HCEC 1CT (cell line): ENCODE results near the gene LEAP2.
"Not testable (repeated sequence)": the region's sequence is repeated elsewhere in the genome, so short reads cannot be mapped to it uniquely, and the experiment has no call there.

ENCODE experiments used
- DNase-seq: peaks from one replicate; pipeline ENCODE4 v3.0.0-alpha.2; 2017

LEAP2 gene

DNA sequence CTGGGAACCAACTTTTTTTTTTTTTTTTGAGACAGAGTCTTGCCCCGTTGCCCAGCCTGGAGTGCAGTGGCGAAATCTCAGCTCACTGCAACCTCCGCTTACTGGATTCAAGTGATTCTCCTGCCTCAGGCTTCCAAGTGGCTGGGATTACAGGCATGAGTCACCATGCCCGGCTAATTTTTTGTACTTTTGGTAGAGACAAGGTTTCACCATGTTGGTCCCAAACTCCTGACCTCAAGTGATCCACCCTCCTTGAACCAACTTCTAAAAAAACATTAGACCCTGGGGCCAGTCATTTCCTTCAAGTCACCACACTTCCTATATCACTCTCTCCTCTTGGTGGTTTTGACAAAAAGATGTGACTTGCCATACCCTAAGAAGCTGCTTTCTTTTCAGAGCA, 32.2 kb upstream of the LEAP2 start:
- DNase-seq = peak; percentile 38

- no peak for DNase-seq
Observed at GRCh38 chr5:132848270-132848669, 25.2 kb upstream of the LEAP2 start.

DNA sequence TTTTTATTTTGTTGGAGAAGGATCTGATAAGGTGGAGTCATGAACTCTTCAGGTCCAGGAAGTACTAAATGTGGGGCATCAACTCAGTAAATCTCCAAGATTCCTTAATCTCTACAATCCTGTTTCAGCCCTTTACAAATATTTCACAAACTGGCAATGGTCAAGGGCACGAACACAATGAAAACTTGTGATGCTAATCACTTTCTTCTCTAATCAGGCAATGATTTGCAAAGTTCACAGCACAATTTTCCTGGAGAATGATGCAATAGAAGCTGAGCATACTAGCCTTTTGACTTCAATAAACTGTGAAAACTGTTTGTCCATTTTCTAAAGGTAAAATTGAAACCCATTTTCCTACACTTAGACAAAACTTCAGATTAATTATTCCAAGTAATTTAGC, 24.1 kb upstream of the LEAP2 start:
- DNase-seq = no peak

- DNase-seq = peak; percentile 70
Observed at GRCh38 chr5:132850066-132850465, 23.4 kb upstream of the LEAP2 start.

DNA sequence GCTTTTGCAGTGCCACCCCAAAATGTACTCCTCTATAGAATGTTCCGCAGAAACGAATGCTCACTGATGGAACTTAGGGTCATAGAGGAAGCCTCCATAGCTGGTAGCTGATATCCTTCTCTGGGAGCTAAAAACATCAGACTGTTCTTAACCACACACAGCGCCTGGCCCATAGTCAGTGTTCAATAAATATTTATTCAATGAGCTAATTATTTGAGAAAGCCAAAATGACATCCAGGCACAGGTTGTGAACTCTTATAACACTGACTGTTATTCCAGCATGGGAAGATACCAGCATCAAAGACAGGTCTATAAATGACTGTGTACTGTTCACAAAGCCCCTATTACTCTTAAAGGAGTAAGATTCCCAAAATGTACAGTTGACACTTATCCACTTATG, 20.1 kb upstream of the LEAP2 start:
- no peak for DNase-seq

DNA sequence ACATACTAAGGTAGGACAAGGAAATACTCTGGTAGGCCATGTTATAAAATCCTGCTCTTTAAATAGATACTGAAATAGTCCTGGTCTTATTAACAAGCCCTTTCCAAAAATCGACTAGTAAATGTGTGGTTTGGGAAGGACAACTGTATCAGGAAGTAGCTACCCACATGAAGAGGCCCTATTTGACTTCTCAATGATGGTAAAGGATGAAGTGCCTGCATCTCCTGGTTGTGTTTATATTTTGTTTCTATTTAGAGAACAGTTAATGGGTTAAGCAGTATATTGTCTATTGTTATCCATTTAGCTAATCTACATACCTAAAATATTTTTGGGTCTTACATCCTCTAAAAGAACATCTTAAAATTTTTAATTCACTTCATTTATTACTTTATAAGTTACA, 19.7 kb upstream of the LEAP2 start:
- DNase-seq = no peak

- no peak for DNase-seq
Observed at GRCh38 chr5:132854301-132854700, 19.2 kb upstream of the LEAP2 start.

DNA sequence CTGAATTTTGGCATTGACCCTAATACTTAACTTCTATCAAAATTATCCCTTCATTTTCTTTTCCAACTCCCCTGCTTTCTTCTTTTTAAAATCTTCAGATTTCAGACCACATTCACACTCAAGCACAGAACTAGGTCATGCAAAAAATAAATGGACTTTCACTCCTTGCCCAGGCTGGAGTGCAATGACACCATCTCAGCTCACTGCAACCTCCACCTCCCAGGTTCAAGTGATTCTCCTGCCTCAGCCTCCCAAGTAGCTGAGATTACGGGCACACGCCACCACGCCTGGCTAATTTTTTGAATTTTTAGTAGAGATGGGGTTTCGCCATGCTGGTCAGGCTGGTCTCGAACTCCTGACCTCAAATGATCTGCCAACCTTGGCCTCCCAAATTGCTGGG, 18.5 kb upstream of the LEAP2 start:
- not testable (repeated sequence) for DNase-seq

DNA sequence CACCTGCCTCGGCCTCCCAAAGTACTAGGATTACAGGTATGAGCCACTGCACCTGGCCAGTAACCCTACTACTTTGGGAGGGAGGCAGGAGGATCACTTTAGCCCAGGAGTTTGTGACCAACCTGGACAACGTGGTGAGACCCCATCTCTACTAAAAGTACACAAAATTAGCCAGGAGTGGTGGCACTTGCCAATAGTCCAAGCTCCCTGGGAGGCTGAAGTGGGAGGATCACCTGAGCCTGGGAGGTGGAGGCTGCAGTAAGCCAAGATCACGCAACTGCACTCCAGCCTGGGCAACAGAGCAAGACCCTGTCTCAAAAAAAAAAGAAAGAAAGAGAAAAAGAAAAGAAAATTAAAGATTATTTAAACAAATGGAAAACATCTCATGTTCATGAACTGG, 17.5 kb upstream of the LEAP2 start:
- no peak for DNase-seq

DNA sequence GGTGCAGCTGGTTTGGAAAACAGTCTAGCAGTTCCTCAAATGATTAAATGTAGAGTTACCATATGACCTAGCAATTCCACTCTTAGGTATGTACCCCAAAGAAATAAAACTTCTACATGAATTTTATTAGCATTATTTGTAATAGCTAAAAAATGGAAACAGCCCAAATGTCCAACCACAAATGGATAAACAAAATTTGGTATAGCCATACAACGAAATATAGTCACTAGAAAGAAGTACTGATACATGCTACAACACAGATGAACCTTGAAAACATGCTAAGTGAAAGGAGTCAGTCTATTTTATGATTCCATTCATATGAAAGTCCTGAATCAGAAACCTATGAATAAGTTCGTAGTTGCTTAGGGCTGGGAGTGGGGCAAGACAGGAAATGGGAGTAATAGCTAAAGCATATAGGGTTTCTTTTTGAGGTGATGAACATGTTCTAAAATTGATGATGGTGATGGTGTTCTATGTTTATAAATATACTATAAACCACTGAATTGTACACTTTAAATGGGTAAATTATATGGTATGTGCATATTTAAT, 13.5 kb upstream of the LEAP2 start:
- peak; percentile 28 for DNase-seq

- DNase-seq = no peak
Observed at GRCh38 chr5:132860742-132861141, 12.7 kb upstream of the LEAP2 start.

- no peak for DNase-seq
Observed at GRCh38 chr5:132865668-132866341, 7.7 kb upstream of the LEAP2 start.

DNA sequence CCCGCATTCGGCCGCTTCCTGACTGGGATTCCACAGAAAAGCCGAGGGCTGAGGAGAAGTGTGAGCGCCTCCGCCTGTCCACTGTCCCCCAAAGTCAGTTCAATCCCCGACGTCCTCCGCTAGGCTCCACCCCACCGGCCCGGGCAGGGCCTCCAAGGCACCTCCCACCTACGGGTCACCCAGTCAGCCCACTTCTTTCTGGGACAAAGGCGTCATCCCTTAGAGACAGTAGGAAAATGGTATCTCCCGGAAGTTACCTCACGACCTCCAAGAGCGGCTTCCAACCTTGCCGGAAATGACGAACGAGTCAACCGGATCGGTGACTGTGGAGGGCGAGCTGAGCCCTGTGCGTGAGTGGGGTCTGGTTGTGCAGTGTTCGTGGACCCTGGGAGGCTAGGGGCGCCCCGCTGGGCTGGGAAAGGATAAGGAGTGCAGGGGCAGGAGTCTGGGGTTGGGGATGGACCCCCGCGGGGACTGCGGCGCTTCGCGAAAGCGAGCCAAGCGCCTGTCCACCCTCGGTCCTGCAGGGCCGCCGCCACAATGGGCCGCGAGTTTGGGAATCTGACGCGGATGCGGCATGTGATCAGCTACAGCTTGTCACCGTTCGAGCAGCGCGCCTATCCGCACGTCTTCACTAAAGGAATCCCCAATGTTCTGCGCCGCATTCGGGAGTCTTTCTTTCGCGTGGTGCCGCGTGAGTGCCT, 7.0 kb upstream of the LEAP2 start, which contains the start of the genes GDF9 and UQCRQ:
Gene GDF9, minus strand, starts transcription at position 128 of the 704 bp plus-strand sequence. CDS start 1,936 bp downstream, outside the sequence.
Gene UQCRQ, plus strand, starts transcription at position 301 of the 704 bp plus-strand sequence. Its CDS starts 240 bp downstream, at position 541.
- DNase-seq = peak; percentile 100

DNA sequence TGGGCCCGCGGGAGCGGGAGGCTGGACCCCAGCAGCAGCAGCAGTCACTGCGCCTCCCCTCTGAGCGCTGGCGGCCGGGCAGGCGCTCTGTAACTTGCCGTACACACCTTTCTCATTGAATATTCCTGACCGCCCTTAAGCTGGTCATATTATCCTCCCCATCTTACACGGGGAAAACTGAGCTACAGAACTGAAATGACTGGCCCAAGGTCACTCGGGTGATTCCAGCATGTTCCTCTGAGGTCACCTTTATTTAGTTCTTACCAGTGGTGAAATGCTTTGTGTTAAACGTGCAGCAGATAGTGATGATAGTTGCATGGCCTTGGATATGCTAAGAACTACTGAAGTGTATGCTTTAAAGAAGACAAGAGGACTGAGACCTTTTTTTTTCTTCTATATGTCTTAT, 6.4 kb upstream of the LEAP2 start:
- DNase-seq = no peak

GRCh38 chr5:132868754-132869153, 4.7 kb upstream of the LEAP2 start:
- DNase-seq = no peak

- no peak for DNase-seq
Observed at GRCh38 chr5:132870801-132871200, 2.7 kb upstream of the LEAP2 start.

DNA sequence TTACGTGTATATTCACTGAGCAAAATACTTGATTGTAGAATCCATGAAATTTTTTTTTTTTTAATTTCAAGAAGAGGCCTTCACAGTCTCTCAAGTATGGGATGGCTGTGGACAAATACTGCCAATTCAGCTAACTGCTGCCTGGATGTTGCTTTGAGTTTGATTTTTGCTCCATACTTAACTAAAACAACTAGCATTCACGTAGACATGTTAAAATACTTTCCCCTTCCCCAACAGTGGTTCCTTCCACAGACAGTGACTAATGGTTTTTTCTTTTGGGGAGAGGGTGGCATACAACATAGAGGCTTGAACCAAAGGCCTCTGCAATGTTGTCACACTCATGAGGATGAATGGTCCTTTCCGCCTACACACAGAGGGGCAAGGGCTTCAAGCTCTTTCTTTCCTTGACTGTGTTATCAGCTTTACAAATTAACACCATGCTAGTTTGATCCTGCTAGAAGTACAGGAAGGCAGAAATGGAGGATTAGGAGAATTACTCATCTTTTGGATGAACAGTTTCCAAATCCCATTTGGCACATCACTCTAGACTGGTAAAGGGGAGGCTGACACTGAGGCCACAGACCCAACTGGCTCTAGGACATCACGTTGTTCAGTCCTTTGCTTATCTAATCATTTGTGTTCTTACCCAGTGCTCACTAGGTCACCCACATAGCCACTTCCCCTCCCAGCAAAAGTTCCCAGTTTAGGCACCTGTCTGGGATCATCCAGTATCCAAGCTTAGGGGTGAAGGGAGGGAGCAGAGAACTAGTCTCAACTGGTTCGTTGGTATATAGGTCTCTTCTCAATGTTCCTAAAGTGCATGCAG, 1.8 kb upstream of the LEAP2 start:
- DNase-seq = no peak

DNA sequence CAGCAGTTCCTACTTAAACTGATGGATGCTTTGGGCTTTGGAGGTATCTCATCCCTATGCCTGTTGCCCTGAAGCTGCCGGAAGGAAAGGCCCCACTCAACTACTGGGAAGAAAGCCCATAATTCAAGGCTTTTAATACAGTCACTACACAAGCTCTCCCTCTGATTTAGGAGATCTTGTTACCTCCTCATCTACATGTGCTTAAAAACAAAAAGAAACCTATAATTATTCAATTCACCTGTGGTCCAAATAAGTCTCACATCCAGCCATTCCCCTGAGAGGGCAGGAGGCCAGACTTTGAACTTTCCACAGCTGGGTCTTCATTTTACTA, 715 bp upstream of the LEAP2 start:
- no peak for DNase-seq

- no peak for DNase-seq
Observed at GRCh38 chr5:132873930-132874271, 433 bp downstream of the LEAP2 start.

DNA sequence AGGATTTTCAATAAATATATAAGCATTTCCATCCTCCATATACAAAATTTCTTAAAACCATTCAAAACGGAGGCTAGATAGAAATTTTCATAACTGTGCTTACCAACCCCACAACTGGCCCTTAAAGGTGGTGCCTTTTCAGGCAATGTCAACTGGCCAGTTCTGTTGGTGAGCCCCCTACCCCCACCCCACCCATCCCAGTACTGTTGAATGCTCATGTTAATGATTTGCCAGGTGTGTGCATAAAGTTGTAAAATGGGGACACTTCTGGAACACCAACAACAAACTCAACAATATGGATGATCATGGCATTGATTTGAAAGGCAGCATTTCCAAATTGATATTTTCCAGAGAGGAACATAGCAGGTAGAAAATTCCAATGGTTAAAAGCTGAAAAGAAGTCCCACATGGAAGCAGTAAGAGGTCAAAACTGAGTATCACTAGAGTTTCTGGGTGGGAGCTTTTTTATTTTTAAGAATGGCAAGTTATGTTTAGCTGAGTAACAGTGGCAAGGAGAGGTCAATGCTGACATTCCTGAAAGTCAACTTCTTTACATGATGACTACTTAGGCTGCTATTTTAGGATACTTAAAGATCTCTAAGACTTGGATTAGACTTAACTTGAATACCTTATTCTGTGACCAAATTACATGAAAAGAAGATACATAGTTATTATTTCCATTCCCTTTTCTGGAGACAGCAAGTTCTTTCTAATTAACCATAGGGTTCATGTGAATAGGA, 2.7 kb downstream of the LEAP2 start:
- peak; percentile 13 for DNase-seq

DNA sequence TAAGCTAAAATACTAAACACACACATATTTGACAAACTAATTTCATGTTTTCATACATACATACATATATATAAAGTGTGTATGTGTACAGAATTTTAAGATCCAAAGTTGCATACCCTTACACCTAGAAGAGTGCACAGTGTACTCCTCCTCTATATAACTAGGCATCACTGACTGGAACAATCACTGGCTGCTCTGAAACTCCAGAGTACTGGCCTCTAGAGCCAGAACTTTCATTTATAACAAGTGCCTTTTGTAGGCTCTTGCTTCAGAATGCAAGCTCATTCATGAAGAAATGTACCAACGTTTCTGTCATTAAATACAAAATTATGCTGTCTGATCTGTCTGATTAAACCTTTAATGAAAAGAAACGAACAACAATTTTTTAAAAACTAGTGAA, 4.0 kb downstream of the LEAP2 start:
- DNase-seq = no peak

GRCh38 chr5:132877938-132878337, 4.5 kb downstream of the LEAP2 start:
- DNase-seq = no peak
